ENCODE measurements around the gene C19orf73.

Gene C19orf73

DNA sequence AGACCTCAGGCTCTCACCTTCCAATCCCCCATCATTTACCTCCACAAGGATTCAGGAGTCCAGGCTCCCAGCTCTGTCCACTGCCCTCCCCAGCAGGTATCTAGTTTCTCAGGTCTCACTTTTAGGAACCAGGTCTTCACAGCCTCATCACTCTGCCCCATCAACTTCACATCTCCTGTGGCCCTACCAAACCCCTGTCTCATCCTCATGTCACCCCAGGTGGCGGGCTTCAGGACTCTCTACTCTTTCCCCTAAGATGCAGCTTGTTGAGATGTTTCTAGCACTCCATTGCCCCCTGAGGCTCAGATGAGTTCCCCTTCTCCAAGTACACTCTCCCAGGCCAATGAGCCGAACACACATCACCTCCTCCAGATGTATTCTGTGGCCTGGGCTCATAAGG lies 1.9 kb upstream of the C19orf73 start:
- DNase-seq, result no peak

DNA sequence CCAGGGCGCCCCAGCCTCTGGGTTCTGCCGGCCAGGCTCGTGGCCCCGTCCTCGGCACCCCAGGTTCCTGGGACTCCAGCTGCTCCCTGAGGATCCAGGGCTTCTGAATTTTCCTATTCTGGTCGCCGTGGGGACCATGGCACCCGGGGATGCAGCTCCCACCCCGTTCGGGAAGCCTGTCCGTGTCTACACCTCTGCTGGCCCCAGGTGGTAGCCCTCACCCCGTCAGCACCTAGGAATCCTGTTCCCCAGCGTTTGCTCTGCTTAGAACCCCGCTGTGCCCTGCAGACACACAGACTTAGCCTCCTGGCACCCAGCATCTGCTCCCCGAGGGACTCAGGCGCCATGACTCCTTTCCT lies 1.4 kb upstream of the C19orf73 start:
- no peak for DNase-seq

DNA sequence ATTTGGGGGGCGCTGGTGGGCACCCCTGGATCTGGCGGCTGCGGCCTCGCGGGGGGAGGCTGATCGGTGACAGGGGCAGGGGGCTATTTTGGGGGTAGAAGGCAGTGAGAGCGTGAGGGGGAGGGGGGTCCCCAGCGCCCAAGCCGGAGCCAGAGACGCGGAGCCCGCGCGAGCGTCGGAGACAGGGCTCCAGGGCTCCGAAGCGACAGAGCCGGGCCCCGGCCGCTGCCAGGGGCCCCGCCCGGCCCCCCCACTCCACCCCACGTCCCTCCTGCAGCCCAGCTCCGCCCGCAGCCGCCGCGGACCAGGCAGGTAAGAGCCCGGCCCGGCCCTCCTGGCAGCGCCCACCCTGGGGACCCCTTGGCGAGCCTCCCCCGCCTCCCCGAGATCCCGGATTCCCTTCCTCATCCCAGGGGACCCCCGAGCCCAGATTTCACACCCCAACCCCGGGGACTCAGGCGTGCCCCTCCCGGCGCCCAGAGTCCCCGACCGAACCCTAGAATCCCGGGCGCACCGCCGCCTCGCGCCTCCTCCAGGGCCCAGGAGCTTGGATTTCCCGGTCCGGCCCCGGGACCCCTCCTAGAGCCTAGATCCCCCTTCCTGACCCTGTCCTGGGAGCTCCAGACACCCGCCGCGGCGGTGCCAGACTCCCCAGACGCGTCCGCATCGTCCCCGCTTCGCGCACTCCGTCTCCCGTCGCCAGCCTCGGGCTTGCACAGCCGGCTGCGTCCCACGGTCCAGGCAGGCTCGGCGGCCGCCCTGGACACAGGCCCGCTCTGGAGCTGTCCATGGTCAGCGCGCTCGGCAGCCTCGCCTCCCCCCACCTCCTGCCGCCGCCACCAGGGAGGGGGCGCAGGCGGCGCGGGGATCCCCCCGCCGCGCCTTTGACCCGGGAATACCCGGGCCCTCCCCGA lies 725 bp upstream of the C19orf73 start, which contains the start of gene PPFIA3:
PPFIA3 (plus strand) TSS at position 134 of the 914 bp plus-strand sequence. CDS start 8,330 bp downstream, outside the sequence.
- DNase-seq, result no peak

DNA sequence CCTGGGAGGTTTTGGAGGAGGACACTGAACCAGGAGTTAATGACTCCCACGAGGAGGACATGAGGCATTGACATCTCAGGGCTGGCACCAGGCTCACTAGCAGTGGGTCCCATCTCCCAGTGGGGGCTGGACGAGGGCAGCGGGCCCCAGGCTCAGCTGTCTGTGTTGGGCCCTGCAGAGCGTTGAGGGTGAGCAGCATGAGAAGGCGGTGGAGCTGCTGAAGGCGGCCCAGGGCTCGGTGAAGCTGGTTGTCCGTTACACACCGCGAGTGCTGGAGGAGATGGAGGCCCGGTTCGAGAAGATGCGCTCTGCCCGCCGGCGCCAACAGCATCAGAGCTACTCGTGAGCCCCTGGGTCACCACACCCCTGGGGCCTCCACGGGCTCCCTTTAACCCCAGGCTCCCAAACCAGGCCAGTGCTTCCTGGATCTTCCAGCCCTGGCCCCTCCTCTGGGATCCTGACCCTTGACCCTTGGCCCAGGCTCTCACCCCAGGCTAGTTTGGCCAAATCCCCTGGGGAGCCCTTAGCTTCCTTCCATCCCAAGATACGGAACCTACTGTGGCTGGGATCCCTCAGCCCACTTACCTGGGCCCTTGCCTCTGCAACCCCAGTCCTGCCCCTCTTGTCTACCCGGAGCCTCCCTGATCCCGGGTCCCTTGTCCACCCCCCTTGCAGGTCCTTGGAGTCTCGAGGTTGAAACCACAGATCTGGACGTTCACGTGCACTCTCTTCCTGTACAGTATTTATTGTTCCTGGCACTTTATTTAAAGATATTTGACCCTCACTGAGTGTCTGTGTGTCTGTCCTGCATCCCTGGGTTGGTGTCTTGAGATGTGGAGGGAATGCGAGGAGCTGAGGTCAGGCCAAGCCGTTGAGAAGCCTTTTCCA lies 1.0 kb downstream of the C19orf73 start:
- DNase-seq, result no peak

DNA sequence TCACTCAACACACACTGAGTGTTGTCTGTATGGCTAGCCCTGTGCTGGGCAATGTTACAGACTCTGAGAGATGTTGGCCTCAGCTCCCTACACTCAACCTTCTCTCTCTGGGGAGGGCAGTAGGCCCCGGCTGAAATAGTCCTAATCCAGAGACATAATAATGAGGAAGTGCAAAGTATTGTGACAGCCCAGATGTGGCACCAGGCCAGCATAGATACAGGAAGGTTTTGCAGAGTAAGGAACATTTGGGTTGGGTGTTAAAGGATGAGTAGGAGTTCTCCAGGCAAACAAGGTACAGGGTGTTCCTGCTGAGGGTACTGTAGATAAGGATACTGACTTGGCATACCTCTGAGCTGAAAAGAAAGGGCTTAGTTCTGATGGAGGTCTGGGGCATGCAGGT lies 2.4 kb downstream of the C19orf73 start:
- no peak for DNase-seq

DNA sequence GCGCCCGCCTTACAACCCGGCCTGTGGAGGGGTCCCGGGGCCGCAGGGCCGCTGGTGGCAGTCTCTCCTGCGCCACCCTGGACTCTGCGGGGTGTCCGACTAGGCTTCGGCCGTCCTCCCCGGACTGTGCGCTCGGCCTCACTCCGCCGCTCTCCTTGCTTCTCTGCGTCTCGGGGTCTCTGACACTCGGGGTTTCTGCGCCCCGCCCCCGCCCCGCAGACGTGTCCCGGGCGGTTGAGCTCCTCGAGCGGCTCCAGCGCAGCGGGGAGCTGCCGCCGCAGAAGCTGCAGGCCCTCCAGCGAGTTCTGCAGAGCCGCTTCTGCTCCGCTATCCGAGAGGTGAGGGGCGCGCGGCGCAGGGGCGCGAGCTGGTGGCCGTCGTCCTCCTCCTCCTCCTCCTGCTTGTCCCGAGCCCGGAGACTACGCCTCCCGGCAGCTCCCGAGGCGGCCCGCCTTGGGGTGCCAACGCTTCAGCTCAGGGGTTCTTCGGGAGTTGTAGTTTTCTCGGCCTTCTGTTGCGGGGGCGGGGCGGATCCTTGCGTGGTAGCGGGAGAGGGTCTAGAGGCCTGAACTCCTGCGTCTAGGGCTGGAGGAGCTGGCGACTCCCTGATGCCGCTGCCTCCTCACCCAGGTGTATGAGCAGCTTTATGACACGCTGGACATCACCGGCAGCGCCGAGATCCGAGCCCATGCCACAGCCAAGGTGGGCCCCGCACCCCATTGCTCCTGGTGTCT lies 4.1 kb downstream of the C19orf73 start:
- no peak for DNase-seq

DNA sequence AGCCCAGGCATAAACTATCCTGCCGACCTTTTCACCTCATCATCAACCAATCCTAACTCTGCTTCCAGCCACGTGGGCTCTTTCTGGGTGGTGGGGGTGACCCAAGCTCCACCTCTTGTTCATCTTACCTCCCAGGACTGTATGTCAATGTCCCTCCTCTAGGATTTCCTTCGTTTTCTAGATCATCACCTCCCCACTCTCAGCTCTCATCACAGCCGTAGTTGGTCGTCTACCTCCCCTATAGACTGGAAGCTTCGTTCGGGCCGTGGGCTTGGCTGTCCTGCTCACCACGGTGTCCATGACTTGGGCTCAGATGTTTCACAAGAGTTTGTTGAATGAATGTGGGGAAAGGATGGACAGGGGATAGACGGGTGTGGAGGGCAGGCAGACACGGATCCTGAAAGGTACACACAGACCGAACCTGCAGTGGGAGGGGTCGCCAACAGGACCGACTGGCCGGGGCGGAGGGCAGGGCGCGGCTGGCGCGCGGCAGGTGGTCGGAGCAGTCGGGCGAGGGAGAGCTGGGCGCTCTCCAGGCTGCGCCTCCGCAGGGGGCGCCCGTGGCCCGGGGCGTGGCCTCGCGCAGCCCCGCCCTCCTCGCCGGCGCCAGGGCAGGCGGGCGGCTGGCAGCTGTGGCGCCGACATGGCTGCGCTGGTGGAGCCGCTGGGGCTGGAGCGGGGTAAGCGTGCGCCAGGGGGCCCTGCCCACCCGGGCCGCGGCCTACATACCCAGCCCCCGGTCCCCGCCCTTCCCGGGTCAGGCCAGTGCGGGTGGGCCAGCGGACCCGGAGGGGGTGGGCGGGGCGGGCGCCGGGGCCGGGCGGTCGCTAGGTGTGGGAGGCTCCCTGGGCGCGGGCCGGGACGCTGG lies 4.9 kb downstream of the C19orf73 start, which contains the start of gene LIN7B:
LIN7B (plus strand) TSS at position 609 of the 868 bp plus-strand sequence; CDS start at position 644, 35 bp downstream.
- no peak for DNase-seq

DNA sequence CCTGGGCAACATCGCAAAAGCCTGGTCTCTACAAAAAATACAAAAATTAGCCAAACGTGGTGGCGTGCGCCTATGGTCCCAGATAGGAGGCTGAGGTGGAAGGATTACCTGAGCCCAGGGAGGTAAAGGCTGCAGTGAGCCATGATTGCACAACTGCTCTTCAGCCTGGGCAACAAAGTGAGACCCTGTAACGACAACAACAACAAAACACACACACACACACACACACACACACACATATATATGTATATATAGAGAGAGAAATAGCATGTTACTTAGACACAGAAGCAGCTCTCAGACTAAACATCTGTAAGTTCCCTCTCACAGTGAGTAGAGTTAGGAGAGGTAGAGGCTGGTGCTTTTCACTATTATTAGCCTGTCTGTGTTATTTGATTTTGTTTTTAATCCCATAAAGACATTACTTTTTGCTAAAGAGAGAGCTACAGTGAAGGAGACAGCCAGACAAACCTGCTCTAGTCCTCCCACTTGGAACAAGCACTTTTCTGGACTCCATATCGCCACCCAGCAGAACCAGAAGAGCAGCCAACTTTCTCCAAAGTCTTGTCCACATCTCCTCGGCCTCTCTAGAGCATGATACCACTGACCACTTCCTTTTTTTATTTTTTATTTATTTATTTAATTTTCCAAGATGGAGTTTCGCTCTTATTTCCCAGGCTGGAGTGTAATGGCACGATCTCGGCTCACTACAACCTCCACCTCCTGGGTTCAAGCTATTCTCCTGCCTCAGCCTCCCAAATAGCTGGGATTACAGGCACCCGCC lies 7.5 kb downstream of the C19orf73 start:
- DNase-seq, result no peak

DNA sequence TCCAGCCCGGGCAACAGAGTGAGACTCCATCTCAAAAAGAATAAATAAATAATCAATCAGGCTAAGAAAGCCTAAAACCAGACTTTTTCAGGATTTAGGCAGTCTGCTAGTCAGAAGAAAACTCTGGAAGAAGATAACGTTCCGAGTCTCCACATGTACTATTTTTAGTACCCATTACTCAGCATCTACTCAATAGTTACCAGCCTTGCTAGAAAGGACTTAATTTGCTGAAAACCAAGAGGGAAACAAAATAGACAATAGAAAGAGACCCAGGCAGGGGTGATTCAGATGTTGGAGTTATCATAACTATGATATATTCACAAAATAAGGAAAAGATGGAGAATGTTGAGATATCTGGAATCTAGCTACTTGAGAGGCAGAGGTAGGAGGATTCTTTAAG lies 8.4 kb downstream of the C19orf73 start:
- DNase-seq, result no peak

DNA sequence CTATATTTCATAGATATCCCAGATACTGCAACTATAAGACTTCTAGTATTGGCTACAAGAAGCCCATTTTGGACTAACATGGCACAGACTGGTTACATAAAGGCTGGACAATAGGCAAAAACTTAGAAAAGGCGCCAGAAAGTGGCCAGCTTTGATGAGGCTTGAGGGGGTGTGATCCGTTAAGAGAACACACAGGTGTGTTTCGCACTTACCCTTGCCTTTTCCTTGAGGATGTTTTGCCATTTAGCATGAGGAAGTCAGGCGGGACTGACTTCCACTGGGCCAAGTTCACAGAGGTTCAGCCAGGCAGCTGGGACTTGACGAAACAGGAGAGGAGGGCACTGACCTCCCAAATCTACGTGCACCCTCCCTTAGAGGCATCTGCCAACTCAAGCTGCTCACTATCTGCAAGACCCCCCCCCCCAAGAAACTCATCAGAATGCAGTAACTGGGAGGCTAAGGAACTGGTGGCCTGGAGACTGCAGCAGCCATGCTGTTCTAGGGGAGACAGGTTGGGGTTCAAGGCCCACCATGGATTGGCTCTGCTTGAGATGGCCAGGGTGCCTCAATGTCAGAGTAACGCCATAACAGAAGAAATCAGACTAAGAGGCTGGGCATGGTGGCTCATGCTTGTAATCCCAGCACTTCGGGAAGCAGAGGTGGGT lies 9.2 kb downstream of the C19orf73 start:
- no peak for DNase-seq

DNA sequence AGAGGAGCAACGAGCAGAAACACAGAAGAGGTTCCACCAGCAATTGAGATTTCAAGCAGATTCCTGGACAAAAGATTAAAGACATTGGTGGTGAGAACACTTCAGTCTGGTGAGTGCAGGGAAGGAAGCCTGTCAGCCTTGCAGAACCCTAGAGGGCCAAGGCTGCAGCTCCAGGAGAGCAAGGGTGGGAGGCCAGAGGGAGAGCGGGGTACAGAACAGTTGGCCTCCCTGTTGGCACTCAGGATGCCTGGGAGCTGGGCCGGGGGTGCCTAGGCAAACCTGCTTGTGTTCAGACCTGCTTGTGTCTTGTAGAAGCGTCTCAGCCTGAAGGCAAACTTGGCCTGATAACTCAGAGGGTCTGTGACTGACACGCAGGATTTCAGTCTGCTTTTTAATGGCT lies 9.9 kb downstream of the C19orf73 start:
- no peak for DNase-seq

DNA sequence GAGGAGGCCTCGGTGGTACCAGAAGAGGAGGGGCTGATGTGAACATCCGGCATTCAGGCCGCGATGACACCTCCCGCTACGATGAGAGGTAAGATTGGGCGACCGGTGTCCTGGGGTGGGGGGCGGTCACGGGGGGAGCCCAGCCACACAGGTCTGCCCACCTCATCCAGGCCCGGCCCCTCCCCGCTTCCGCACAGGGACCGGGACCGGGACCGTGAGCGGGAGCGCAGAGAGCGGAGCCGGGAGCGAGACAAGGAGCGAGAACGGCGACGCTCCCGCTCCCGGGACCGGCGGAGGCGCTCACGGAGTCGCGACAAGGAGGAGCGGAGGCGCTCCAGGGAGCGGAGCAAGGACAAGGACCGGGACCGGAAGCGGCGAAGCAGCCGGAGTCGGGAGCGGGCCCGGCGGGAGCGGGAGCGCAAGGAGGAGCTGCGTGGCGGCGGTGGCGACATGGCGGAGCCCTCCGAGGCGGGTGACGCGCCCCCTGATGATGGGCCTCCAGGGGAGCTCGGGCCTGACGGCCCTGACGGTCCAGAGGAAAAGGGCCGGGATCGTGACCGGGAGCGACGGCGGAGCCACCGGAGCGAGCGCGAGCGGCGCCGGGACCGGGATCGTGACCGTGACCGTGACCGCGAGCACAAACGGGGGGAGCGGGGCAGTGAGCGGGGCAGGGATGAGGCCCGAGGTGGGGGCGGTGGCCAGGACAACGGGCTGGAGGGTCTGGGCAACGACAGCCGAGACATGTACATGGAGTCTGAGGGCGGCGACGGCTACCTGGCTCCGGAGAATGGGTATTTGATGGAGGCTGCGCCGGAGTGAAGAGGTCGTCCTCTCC lies 11.1 kb downstream of the C19orf73 start:
- no peak for DNase-seq

DNA sequence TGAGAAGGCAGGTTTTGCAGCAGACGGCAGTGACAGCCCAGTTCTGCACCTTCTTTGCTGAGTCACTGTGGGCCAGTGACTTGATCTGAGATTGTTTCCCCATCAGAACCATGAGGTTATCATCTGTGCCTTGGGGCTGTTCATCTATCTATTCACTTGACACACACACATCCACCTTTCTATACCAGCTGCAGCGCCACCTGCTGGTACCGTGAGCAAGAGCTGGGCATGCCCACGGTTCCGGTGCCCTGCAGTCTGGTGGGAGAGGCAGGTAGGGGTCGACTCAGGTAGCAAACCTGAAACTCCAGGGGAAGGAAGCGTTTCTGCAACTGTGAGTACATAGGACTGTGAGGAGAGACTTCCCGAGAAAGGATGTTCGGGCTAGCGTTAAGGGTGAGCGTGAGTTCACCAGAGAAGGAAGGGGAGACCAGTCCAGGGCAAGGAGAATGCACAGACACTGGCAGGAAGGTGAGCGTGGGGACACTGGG lies 12.3 kb downstream of the C19orf73 start:
- DNase-seq, result no peak

DNA sequence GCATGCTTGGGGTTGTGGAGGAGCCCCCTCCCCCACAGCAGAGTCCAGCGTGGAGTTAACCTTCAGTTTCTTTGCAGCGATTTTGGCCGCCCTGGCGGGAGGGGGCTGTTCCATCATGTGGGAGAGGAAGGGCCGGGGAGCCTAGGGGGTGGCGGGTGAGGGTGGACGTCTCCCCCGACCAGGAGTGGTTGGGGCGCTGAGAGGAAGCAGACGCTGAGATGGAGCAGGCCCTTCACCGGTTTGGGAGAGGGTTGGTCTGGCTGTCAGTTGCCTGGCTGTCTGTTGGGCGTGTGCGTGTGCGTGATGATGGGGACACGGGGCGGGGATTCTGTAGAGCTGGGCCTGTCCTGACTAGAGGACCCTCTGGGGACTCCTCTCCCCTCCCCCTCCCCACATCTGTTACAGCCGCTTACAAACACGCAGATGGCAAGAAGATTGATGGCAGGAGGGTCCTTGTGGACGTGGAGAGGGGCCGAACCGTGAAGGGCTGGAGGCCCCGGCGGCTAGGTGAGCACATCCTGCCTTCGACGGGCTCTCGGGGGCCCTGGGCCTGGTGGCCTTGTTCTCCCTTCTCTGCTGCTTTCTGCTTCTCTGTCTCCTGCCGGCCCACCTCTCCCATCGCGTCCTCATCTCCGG lies 14.6 kb downstream of the C19orf73 start:
- DNase-seq, result no peak

DNA sequence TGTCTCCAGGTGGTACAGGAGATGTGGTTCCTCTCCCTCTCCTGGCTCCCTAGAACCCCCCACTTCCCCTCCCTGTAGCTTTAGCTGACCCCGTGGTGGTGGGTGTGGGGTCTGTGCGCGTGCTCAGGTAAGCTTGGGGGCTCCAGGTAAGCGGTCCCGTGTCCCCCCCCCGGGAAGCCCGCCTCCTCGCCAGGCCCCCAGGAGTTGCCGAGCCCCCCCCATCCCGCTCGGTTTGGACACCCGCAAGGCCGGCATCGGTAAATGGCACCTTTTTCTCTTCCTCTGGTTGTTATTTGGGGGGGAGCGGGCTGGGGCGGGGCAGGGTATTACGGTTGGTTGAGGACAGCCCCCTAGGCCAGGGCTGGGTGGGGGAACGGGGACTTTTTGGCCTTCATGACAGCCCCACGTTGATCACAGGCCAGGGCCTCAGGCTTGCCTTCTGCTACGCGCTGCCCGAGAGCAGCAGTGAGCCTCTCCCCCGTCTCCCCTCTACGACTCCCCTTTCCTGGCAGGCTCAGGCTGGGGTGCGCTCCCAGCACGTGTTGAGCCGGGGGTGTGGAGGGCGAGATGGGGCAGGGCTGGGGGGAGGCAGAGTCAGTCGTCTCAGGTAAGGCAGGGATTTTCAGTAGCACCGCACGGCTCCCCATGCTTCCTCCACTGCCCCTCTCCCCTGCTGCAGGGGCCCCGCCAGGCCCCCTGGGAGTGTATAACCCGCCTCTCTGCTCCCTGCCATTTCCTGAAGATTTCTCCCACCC lies 15.4 kb downstream of the C19orf73 start:
- no peak for DNase-seq

DNA sequence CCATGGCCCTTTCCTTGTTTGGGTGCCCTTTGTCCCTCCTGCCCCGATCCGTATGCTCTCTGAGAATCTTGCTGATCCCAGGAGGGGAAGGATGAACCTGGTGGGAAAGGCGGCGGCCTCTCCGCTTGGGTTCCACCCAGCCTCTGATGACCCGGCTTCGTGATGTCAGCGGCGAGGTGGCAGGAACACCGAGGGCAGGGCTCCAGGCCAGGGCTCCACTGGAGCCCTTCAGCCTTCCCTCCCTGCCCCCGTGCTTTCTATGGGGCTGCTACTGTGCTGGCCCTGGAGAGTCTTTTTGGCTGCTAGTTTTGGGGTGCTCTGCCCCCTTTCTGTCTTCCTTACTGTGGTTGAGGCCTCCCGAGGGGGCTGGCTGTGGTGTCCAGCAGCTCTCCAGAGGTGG lies 16.6 kb downstream of the C19orf73 start:
- DNase-seq, result no peak

DNA sequence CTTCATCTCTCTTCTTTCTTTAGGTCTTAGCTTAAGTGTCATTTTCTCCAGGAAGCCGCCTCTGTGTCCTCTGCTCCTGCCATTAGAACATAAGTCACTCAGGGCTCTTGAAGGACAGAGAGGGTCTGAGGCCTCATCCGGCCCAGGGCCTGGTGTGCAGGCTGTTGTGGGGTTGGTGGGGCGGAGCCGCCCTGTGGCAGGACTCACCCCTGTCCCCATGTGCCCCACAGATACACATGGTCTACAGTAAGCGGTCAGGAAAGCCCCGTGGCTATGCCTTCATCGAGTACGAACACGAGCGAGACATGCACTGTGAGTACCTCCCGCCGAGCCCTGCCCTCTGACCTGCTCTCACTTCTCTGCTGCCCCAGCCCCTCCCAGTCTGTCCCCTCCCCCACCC lies 17.8 kb downstream of the C19orf73 start:
- DNase-seq, result no peak

DNA sequence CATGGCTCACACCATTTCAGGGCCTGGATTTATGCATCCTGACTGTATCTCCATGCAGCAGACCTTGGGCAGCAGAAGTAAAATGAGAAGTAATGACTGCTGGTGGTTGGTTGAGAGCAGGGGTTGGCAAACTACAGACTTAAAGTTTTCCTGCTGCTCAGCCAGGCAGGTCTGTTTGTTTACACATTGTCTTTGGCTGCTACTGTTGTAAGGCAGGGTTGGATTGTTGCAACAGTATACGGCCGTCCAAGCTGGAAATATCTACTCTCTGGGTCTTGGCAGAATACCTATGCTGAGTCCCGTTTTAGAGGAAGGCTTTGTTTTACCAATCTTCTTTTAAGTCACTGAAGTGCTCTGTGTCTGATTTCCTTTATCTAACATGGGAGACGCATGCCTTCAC lies 20.1 kb downstream of the C19orf73 start:
- DNase-seq, result no peak

All from NCI-H2107 (cell line).